Measurements from ENCODE around the gene ARHGAP44. TPM values are rescaled to one million over a fixed set of nuclear protein-coding genes. Genes with fewer than 3 reads are reported as not detected.
"Not testable (repeated sequence)": the region's sequence is repeated elsewhere in the genome, so short reads cannot be mapped to it uniquely, and the experiment has no call there.

The ARHGAP44 gene
- polyA plus RNA-seq, 3 donors = 2.2 to 5.1 (median 2.8) TPM

DNA sequence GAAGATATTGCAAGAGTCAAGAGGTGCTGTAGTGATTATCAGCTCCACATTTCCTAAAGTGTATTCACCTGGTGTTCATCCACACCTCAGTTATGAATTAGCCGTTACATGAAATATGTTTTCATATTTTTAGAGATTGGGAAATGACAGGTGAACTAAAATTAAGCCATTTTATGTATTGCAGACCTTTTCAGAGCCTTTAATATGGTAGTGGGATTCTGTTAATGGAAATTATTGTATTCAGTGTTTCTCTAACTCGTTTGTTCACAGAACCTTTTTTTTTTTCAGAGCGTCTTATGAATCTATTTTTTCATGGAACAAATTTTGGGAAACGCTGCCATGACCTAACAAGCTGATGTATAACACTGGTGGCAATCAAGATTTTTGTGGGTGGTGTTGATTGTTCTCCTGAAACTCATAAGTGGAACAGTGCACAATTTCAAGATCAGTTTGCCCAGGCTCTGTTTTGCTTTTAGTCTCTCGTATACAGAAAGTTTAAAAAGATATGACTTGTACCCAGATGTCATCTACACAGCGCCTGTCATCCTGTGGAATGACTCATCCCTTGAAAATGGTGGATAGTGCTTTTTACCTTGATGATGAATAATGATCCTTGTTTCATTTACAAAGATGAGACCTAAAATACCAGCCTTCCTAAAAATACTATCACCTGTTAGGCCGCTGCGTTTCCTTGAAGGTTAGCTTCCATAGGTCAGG is 88.8 kb downstream of the ARHGAP44 start:
- WGBS, 3 donors = 78 to 81% (median 79%) methylated on average over 8 of the region's 8 CpGs
- no peak overlapping the region for H3K27ac ChIP-seq (ENCODE audit: low read depth, low read length)

DNA sequence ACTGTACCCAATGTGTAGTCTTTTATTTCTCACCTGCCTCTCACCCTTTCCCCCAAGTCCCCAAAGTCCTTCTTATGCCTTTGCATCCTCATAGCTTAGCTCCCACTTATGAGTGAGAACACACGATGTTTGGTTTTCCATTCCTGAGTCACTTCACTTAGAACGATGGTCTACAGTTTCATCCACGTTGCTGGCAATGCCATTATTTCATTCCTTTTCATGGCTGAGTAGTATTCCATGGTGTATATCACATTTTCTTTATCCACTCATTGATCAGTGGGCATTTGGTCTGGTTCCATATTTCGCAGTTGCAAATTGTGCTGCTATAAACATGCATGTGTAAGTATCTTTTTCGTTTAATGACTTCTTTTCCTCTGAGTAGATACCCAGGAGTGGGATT is 89.8 kb downstream of the ARHGAP44 start:
- 86 to 91% (median 90%) methylated on average over 5 of the region's 5 CpGs for WGBS, 3 donors
- H3K27ac ChIP-seq (ENCODE audit: low read depth, low read length) = not testable (repeated sequence)

DNA sequence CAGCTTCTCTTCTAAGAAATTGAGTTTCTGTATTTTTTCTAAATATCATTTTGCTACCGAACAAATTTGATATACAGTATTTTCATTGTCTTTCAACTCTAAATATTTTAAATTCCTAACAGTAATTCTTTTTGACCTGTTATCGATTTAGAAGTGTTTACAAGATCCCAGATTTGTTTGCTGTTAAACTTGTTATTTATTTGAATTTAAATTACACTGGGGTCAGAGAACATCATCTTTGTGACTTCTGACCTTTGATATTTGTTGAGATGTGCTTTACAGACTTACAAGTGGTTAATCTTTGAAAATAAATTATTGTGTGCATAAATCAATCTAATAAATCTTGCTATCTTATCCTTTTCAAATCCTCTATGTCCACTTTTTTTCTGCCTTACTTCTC is 94.2 kb downstream of the ARHGAP44 start:
- H3K27ac ChIP-seq (ENCODE audit: low read depth, low read length) = no peak overlapping the region
- WGBS, 3 donors = 53 to 85% (median 79%) methylated on average over 2 of the region's 2 CpGs

DNA sequence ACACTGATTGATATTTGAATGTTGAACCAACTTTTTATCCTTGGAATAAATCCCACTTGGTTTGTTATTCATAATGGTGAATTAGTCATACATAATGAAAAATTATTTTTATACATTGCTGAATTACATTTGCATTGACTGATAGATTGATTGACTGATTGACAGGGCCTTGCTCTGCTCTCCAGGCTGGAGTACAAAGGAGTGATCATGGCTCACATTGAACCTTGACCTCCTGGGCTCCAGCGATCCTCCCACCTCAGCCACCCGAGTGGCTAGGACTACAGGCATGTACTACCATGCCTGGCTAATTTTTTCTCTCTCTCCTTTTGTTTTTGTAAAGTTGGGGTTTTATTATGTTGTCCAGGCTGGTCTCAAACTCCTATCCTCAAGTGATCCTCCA is 97.8 kb downstream of the ARHGAP44 start:
- WGBS, 3 donors = 81 to 96% (median 94%) methylated on average over 2 of the region's 2 CpGs
- H3K27ac ChIP-seq (ENCODE audit: low read depth, low read length) = no peak overlapping the region

DNA sequence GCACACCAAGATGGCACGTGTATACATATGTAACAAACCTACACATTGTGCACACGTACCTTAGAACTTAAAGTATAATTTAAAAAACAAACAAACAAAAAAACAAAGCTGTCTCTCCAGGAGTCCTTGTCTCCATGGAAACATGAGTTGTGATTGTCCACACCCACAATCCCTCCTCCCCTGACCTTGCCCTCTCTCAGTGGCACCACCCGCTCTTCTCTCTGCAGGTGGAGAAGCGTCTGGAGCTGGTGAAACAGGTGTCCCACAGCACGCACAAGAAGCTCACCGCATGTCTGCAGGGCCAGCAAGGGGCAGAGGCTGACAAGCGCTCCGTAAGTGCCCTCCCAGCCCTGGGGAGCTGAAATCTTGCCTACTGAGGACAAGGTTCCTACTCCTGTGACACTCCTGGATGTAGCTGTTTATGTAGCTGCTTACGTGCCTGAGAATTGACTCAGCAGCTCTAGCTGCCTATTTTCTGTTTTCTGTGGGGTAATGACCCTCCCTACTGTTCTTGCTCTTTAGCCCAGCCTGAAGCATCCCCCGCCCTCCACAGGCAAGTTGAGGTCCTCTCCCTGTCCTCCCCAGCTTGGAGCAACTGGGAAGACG is 107.0 kb downstream of the ARHGAP44 start:
- WGBS, 3 donors = 85 to 90% (median 89%) methylated on average over 11 of the region's 11 CpGs
- no peak overlapping the region for H3K27ac ChIP-seq (ENCODE audit: low read depth, low read length)

DNA sequence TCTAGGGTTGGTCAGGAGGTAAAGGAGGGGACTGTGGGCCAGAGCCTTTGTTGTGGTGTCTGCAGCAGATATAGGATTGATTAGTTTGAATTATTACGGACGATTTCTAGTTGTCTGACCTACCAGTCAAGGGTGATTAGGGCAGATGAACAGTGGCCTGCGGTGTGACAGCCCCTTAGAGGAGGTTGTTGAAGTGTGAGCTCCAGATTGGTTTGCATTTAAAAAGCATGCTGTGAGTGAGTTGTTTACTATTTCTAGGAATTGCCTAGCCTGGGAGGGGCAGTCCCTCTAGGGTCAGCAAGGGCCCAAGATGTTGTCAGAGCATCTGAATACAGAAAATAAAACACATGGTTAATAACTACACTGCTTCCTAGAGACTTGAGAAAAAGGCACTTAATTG is 108.8 kb downstream of the ARHGAP44 start:
- 62 to 67% (median 66%) methylated on average over 3 of the region's 3 CpGs for WGBS, 3 donors
- no peak overlapping the region for H3K27ac ChIP-seq (ENCODE audit: low read depth, low read length)

DNA sequence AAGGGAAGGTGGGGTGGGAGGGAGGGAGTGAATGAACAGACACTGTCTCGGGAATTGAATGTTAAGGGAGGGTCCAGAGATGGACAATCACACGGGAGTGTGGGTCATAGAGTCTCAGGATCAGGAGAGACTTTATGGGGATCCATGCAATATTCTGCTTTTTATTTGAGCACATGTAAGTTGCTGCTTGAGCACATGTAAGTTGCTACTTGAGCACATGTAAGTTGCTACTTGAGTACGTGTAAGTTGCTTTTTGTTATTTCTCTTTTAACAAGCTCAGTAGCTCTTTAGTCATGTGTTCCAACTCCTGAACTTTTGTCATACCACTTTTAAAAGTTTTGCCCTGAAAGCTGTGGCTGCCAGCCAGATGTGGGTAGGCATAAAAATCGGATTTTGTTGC is 110.3 kb downstream of the ARHGAP44 start:
- 68 to 78% (median 69%) methylated on average over 4 of the region's 4 CpGs for WGBS, 3 donors

DNA sequence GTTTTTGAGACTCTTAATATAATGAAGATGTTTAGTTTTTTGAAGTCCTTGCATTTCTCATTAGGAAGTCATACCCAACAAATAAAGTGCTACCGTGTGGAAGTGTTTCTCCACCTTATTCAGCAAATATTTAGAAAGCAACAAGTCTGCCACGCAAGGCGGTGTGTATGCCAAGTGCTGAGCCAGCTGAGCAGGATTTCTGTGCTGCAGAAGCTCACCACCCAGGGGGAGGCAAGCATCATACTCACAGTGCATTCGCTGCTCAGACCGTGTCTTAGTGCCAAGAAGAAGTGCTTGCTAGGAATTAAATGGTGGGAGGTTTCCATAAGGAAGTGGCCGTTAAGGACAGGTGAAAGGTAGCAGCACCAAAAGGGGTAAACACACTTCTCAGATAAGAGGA is 111.2 kb downstream of the ARHGAP44 start:
- no peak overlapping the region for H3K27ac ChIP-seq (ENCODE audit: low read depth, low read length)
- WGBS, 3 donors = 77 to 90% (median 88%) methylated on average over 6 of the region's 6 CpGs

More for the DNA sequence above, 110.3 kb downstream of the ARHGAP44 start:
- no peak overlapping the region for H3K27ac ChIP-seq (ENCODE audit: low read depth, low read length)

DNA sequence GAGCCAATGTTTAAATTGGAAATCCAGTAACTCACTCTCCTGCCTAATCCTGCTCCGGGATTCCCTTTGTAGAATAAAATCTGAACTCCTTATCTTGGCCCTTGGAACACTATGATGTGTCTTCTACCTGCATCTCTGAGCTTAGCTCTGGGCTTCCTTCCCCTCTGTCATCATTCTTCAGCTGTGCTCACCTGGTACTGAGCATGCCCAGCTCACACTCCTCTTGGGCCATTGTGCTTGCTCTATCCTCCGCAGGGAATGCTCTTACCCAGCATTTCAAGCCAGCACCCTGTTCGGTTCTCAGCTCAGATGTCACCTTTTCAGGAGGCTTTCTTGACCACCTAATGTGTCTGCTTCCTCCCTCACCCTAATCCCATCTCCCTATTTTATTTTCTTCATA is 112.7 kb downstream of the ARHGAP44 start:
- H3K27ac ChIP-seq (ENCODE audit: low read depth, low read length) = no peak overlapping the region
- 84 to 93% (median 87%) methylated on average over 3 of the region's 3 CpGs for WGBS, 3 donors

DNA sequence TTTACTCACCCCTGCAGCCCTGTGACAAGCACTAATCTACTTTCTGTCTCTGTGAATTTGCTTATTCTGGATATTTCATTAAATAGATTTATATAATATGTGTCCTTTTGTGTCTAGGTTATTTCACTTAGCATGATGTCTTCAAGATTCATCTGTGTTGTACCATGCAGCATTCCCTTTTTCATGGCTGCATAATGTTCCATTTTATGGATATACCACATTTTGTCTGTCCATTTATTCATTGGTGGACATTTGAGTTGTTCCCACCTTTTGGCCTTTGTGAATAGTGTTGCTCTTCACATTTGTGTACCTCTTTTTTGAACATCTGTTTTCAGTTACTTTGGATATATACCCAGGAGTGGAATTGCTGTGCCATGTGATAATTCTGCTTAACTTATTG is 118.2 kb downstream of the ARHGAP44 start:
- no peak overlapping the region for H3K27ac ChIP-seq (ENCODE audit: low read depth, low read length)

DNA sequence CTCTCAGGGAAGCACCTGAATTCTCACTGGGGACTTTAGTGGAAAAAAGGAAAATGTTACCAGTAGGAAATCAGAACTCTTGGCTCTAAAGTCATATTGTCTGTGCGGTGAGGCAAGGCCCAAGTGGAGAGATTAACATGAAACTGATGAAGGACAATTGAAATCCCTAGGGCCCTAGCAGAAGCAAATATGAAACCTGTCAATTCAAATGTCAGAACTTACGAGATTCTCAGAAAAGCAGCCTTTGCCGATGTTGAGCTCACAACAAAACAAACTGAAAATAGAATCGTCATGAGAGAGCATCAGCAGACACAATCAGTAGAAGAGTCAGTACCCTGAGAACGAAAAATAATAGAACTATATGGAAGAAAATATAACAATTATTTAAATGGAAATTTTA is 119.7 kb downstream of the ARHGAP44 start:
- WGBS, 3 donors = 89 to 95% (median 89%) methylated on average over 5 of the region's 5 CpGs
- no peak overlapping the region for H3K27ac ChIP-seq (ENCODE audit: low read depth, low read length)

DNA sequence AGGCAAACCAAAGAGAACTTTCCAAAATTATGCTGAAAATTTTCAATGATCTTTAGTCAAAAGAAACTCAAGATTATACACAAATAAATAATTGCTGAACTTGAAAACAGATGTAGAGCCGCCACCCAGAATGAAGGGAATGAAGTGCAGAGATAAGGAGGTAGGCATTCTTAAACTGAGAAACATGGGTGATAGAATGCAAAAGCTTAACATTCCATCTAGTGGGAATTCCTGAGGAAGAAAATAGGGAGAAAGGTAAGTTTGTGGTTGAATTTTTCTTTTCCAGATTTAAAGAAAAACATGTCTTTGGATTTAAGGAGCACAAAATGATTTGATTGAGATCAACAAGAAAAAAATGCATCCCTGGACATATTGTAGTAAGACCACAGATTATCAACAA is 120.2 kb downstream of the ARHGAP44 start:
- WGBS, 3 donors = 86 to 96% (median 90%) methylated on average over 1 of the region's 1 CpG

DNA sequence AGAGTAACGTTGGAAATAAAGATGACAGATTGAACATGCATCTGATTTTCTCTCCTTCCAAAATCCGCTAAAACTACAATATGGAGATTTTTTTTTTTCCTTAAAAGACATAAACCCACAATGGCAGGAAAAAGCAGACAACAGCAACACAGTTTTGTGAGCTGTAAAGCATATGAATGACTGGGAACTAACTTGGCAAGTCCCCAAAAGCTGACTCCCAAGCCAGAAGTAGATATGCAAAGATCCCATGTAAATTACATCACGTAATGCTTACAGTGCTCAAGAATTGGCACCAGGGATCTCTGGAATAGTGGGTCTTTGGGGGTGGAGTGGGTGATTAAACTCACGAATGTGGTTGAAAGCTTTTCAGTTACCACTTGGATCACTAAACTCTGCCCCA is 121.9 kb downstream of the ARHGAP44 start:
- WGBS, 3 donors = 66 to 73% (median 68%) methylated on average over 4 of the region's 4 CpGs

More for the DNA sequence above, 120.2 kb downstream of the ARHGAP44 start:
- H3K27ac ChIP-seq (ENCODE audit: low read depth, low read length) = no peak overlapping the region

DNA sequence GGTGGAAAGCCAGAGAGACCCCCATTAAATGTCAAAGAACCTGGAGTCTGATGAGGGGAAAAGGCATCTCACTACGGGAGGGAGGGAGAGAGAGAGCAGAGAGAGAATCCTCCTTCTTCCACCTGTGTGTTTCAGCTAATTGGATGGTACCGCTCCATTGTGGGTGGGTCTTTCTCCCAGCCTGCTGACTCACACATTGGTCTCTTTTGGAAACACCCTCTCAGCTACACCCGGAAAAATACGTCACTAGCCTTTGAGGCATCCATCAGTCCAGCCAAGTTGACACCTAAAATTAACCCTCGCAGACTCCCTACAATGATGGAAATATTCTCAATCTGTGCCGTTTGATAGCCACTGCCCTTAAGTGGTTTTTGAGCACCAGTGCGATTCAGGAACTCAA is 128.1 kb downstream of the ARHGAP44 start:
- 85 to 86% (median 85%) methylated on average over 7 of the region's 7 CpGs for WGBS, 3 donors
- H3K27ac ChIP-seq (ENCODE audit: low read depth, low read length) = no peak overlapping the region

More for the DNA sequence above, 121.9 kb downstream of the ARHGAP44 start:
- no peak overlapping the region for H3K27ac ChIP-seq (ENCODE audit: low read depth, low read length)

DNA sequence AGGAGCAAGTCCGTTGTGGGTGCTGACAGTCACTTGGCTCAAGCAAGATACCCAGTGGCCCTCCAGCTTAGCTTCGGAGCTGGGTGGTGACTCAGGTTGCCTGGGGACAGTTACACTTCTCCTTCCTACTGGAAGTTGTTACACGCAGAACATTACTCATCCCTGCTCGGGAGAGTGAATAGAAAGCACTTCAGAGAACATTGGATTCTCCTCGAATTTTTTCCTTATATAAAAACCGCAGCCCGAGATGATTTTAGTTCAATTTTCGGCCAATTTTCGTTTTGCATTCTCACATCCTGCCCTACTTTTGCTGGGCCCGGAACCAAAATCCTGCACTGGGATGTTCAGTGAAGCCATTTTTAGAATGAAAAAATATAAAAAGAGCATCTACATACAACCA is 128.8 kb downstream of the ARHGAP44 start:
- H3K27ac ChIP-seq (ENCODE audit: low read depth, low read length) = no peak overlapping the region
- WGBS, 3 donors = 89 to 91% (median 90%) methylated on average over 10 of the region's 10 CpGs

DNA sequence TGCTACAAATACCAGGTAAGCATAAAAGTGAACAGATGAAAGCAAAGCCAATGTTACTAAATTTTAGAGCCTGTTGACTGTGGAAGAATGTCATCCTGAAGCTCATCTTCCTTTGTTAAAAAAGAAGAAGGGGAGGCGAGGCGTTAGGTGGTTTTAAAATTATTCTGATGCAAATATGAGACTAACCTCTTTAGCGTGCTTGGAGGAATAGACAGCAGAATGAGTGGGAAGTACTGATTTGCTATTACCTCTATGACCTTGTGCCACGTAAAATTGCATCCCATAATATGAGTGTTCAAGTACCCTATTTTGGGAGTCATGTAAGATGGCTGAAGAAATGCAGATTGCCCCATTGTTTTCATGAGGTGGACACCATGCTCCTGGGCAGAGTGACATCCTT is 132.8 kb downstream of the ARHGAP44 start:
- 87 to 93% (median 89%) methylated on average over 4 of the region's 4 CpGs for WGBS, 3 donors
- no peak overlapping the region for H3K27ac ChIP-seq (ENCODE audit: low read depth, low read length)

DNA sequence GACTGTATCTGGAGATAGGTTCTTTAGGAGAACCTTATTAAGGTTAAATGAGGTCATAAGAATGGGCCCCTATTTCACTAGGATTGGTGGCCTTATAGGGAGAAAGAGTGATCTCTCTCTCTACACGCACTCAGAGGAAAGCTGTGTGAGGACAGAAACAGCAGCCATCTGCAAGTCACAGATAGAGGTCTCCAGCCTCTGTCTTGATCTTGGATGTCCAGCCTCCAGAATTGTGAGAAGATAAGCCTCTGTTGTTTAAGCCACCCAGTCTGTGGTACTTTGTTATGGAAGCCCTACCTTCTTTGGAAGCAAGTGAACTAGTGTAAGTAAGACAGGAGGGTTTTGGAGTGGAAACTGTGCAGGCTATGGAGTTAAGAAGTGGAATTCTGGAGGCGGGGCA is 135.3 kb downstream of the ARHGAP44 start:
- H3K27ac ChIP-seq (ENCODE audit: low read depth, low read length) = no peak overlapping the region
- 92 to 100% (median 97%) methylated on average over 2 of the region's 2 CpGs for WGBS, 3 donors

DNA sequence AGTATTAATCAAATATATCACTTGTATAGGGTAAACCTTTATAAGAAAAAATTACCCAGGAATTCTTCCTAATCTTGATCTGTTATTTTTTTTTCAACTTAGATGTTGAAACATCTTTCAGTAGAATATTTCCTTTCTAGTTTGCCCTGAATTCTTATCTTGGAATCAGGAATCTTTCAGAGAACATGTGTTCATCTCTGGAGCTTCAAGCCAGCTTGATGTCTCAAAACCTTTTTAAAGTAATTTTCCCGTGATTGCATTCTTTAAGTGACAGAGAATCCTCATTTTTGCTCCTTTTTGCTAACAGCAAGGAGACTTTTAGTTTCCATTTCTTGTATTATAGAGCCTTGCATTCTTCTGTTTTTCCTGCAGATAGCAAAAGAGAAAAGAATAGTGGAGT is 137.7 kb downstream of the ARHGAP44 start:
- H3K27ac ChIP-seq (ENCODE audit: low read depth, low read length) = no peak overlapping the region
- 42 to 76% (median 50%) methylated on average over 1 of the region's 1 CpG for WGBS, 3 donors

DNA sequence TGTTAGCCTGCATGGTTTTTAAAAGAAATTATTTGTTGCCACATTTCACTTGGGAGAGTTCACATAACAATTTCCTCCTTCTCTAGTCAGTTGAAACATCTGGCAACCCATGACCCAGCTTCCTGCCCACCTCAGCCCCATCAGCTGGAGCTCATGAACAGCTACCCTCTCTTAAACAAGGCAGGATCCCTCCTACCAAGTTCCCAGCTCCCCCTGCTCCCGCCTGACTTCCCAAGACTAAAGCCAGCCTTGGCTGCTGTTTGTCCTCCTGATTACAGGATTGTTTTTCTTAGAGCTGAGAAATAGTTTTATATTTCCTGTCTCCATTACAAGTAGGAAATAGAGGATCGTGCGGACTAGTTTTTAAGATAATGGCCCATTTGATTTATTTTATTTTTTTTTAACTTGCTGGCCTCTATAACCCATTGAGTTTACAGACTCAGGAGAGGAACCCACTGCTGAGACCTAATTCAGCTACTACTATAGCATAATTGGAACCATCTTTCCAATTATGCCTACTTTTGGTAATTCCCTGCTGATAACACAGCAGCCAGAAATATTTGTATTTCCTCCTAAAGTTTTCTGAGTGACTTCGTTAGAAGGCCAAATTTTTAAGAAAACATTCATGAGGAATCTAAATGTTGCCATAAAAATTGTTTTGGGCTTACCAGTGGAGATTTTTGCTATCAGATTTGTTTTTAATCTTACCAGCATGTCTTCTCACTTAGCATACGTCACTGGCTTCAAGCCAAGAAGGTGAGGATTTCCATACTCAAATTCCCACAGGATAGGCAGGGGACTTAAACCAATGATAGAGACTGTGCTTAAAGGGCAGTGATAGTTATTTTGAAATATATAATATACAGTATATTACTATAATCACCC is 138.5 kb downstream of the ARHGAP44 start:
- WGBS, 3 donors = 32 to 67% (median 33%) methylated on average over 5 of the region's 5 CpGs

More for the DNA sequence above, 138.5 kb downstream of the ARHGAP44 start:
- no peak overlapping the region for H3K27ac ChIP-seq (ENCODE audit: low read depth, low read length)
